GM23338 (cell line): Measurements from ENCODE around the gene C22orf42.
"Not testable (repeated sequence)": the region's sequence is repeated elsewhere in the genome, so short reads cannot be mapped to it uniquely, and the experiment has no call there.

ENCODE experiments used
- CREB1 ChIP-seq: fragments of 250-450 bp; sonication (Bioruptor Pico); IDR thresholded peaks from 2 replicates; pipeline ENCODE4 v1.5.0; 2020; ENCODE audit warnings: low read depth, mild to moderate bottlenecking, moderate library complexity
- EZH2 ChIP-seq: fragments of 200-600 bp; sonication (generic); IDR thresholded peaks from one replicate; pipeline ENCODE4 v1.8.0; 2017; ENCODE audit warnings: antibody characterized with exemption, mild to moderate bottlenecking, low read depth; ENCODE audit not compliant: unreplicated experiment
- POLR2AphosphoS5 ChIP-seq: IDR thresholded peaks from 2 replicates; pipeline ENCODE4 v1.6.1; 2016; ENCODE audit warnings: antibody characterized with exemption, low read depth
- TF ChIP-seq, protein P1 (sequence below), 2 experiments: fragments of 200-600 bp in 1 of 2; sonication (generic) in 1 of 2; conservative IDR thresholded peaks; 2 replicates each; pipeline versions ENCODE4 v1.5.1 to v1.6.1; 2016 to 2017; ENCODE audit warnings: antibody characterized with exemption in 2 of 2, low read depth in 2 of 2, mild to moderate bottlenecking in 2 of 2, moderate library complexity in 1 of 2

DNA sequence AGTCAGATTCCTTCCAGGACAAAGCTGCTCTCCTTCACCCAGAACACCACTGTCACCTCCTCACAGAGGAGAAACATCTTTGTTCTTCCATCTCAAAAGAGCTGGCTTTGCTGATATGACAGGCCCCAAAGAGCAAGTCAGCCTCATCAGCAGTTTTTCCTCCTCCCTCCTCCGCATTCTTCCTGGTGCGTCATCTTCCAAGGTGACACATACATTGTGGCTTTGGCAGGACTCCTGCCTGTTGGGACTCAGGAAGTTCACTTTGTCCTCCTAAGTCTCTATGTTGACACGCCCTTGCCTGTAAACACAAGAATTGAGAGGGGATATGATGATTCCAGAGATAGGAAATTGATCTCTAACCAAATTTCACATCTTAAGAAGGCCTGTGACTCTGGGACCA, 23.1 kb downstream of the C22orf42 start:
- TF ChIP-seq, protein P1, sequence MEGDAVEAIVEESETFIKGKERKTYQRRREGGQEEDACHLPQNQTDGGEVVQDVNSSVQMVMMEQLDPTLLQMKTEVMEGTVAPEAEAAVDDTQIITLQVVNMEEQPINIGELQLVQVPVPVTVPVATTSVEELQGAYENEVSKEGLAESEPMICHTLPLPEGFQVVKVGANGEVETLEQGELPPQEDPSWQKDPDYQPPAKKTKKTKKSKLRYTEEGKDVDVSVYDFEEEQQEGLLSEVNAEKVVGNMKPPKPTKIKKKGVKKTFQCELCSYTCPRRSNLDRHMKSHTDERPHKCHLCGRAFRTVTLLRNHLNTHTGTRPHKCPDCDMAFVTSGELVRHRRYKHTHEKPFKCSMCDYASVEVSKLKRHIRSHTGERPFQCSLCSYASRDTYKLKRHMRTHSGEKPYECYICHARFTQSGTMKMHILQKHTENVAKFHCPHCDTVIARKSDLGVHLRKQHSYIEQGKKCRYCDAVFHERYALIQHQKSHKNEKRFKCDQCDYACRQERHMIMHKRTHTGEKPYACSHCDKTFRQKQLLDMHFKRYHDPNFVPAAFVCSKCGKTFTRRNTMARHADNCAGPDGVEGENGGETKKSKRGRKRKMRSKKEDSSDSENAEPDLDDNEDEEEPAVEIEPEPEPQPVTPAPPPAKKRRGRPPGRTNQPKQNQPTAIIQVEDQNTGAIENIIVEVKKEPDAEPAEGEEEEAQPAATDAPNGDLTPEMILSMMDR (conservative IDR thresholded peaks at IDR 0.05; ENCODE audit: low read depth in 2 of 2) = not testable (repeated sequence)
- TF ChIP-seq POLR2AphosphoS5; EZH2; CREB1 (CRISPR knock-in tag): not testable (repeated sequence)
